Occipital lobe (tissue), 2 donors: ENCODE measurements around the gene CSF2. TPM values are rescaled to one million over a fixed set of nuclear protein-coding genes. Genes with fewer than 3 reads are reported as not detected.

Experiments used
- DNase-seq: peaks from one replicate; lab custom pipeline; 2025; lab: John Stamatoyannopoulos, UW
- total RNA-seq: library from RNA; depleted of rRNA; stranded (reverse); fragments of >200 nt; gene quantifications from one replicate; pipeline ENCODE4 v1.2.3, GENCODE V29; 2014

The CSF2 gene
- total RNA-seq, 1 donor from 2014 or later: not detected

DNA sequence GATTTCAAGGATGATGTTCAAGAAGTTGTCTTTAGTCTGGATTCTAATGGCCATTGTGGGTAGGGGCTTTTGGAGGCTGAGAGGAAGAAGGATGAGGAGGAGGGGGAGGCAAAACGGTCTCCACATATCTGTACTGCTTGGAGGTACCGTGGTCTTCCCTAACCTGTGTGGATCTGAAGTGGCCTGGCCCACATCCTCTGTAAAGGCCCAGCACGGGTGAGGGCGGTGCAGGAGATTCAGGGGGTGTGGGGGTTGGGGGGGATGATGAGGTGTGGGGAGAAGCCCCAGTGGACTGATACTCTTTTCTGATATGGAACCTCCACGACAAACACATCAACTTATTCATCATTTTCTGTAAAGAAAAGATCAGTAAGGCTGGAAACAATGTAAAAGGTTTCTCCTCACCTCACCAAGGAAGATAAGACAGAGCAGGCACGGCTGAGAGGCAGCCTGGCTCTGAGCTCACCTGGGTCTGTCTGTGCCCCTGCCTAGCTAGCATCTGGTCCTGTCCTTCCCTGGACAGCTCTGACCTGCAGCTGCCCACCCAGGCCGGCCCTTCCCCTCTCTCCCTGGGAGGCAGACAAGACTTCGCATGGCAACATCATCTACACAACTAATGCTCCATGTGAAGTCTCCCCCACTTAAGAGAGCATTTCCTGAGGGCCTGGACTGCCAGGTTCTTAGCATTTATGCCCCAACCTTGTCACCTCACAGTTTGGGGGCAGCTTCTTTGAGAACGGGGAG is 18.7 kb upstream of the CSF2 start:
- DNase-seq: no peak

DNA sequence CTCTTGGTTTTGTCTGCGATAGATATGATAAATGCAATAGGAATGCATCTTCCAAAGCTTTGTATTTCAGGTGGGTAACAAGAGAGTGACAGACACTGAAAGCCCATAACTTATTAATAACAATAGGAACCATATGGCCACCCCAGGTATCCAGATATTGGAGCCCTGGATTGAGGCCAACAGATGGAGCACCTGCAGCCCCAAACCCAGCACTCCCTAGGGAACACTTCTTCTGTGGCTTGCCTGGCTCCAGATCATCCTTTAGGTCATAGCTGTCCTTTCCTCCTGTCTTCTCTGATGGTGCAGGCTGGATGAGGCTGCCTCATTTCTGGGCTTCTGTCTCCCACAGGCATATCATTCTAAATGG is 18.2 kb upstream of the CSF2 start:
- DNase-seq: no peak

DNA sequence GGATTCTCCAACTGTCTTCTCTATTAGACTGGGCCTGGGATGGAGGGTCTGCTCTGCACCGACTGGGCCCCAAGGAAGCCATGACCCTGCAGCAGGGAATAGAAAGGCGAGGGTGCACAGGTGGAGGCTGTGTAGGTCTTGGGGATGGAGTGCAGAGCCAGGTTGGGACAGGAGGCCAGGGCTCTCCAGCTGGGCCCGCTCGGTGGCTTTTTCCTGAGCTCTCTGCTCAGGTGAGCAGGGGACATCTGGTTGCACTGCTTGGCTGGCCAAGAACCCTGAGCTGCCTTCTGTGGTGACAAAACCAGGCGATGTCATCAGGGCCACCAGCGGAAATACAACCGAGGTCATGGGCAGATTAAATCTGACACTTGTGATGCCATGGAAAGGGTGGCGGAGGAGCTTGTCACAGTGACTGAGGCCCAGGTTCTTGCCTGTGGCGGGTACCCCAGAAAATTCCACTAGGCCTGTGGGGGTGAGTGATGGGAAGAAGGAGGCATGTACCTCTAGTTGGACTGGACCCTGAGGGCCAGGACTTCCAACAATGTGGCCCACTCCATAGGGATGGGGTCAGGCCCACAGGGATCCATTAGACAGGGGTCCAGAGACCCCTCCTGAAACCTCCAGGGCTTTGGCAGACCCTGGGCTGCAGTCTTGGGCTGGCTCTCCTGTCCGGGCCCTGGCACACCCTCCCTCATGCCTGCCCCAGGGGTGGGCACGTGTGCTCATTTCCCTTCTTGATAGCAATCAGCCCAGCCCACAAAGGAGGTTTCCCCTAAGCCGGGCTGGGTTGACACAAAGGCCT is 17.6 kb upstream of the CSF2 start:
- no peak for DNase-seq

DNA sequence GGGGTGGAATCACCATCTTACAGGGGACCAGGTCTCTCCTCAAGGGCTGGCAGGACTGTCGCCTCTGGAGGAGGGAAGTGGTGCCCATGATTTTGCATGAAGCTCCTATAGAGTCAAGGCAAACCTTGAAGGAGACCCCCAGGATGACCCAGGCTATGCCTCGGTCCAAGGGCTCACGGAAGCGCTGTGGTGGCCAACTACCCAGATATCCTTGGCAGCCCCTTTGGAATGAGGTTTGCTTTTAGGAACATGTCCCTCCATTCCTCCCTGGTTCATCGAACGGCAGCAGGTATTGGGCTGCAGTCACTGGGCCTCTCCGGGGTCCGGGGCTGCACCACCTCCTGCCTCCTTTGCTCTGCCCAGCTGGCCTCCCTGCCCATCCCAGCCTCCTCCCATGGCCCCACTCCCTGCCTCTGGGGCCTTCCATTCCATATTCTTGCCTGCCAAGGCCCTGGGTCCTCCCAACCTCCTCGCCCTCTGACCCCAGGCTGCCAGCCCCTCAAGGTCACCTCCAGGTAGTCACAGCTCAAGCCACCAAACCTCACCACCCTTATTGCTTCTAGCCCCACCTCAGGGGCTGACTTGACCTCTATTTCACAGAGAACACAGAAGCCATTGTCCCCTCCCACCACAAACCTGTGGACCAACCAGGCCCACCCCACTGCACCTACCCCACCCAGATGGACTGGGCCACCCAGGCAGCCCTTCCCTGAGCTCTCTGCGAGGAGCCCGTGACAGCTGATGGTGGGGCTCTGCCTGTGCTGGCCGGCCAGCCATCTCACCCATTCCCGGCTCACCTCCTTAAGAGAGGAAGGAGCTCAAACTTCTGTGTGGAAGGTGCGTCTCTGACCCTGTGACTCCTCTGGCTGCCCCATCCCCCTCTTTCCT is 16.7 kb upstream of the CSF2 start:
- no peak for DNase-seq

DNA sequence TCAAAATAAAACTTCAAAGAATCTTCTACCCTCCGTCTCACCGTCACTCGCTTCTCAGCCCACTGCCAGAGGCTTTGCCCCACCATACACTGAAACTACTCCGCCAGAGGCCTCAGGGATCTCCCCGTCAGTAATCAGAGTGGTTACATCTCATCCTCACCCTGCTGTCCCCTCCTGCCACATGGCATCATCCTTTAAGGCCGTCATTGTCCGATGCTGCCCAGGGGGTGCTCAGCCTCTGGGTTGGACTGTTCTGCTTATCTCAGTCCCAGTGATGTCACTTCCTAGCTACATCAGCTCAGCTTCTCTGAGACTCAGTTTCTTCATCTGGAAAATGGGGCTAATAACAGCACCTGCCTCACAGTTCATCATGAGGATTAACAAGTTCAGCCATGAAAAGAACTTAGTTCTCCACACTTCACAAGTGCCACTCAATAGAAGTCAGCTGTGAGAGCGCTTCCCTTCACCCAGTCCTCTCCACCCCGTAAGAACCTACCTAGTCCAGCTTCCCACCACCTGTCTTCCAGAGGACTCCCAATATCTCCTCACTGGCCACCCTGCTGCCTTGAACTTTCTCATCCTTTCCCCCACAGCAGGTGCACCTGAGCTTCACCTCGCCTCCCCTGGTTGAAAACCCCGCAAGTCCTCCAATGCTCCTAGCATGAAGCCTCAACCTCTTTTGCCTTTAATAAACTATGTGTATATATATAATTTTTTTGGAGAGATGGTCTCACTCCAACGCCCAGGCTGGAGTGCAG is 15.9 kb upstream of the CSF2 start:
- DNase-seq: no peak

DNA sequence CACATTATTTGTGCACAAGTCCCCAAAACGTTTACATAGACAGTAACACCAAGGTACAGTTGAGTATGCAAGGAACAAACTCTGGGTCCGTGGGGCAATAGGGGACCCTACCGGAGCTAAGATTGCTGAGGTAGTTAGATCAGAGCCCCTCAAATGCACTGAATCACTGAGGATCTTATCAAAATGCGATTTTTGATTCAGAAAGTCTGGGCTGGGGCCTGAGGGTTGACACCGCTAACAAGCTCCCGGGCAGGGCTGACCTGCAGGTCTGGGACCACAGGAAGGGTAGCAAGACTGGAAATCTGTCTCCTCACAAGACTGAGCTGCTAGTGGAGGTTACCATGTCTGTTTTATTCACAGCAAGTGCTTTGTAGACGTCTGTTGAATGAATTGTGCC is 14.9 kb upstream of the CSF2 start:
- DNase-seq: no peak

DNA sequence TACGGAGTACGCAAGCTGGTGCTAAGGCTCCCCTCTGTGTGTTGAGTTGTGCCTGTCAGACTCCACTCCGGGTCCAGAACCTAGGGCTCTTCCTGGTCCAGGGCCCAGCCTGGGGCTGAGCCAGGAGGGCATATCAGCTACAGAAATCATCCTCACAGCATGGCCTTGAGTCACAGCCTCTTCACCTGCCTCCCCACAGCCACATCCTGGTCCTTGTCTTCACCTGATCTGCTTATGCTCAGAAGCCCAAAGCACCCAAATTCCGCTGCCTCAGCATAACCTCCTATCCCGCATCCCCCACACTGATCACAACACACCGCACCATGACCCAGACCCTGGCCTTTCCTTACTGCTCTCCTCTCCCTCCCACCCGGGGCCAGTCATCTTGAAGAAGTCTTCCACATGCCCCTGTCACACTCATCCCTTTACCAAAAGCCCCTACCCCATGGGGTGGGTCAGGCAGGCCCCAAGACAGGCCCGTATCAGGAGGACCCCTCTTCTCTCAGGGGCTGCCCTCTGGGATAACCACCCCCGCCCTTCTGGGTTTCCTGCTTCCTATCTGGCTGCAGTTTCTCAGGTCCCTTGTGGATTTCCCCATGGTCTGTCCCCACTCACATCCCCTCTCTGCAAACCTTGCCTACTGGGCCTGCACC is 14.4 kb upstream of the CSF2 start:
- DNase-seq: no peak

DNA sequence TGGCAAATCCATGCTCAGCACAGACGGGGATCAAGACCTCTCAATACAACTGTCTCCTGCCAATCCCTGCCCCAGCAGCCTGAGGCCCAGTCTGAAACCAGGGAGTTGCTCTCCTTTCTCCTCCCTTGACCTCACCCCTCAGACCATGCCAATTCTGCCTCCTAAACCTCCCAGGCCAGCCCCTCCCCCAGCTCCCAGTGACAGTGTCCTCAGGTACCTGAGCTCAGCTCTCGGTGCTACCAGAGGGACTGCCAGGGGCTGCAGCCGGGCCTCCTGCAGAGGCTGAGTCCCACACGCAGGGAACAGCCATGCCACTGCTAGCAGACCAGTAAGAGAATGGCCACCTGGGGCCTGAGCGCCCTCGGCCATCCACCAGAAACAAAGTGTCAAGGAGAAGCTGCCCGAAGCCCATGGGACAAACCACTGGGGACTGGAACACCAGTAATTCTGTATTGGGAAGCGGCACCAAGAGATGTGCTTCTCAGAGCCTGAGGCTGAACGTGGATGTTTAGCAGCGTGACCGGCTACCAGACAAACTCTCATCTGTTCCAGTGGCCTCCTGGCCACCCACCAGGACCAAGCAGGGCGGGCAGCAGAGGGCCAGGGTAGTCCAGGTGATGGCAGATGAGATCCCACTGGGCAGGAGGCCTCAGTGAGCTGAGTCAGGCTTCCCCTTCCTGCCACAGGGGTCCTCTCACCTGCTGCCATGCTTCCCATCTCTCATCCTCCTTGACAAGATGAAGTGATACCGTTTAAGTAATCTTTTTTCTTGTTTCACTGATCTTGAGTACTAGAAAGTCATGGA is 13.7 kb upstream of the CSF2 start:
- DNase-seq: no peak

DNA sequence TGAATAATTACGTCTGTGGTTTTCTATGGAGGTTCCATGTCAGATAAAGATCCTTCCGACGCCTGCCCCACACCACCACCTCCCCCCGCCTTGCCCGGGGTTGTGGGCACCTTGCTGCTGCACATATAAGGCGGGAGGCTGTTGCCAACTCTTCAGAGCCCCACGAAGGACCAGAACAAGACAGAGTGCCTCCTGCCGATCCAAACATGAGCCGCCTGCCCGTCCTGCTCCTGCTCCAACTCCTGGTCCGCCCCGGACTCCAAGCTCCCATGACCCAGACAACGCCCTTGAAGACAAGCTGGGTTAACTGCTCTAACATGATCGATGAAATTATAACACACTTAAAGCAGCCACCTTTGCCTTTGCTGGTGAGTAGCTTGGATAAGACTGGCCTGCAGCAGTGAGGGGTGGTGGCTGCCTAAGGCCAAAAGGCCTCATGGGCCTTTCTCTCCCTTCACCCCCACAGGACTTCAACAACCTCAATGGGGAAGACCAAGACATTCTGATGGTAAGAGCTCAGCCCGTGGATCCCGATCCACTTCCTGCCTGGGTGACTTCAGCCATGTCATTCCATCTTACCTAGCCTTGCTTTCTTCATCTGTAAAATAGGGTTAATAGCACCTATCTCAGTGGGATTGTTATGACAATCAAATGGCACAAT is 13.0 kb upstream of the CSF2 start, which contains the start of gene IL3:
Gene IL3, plus strand, starts transcription at position 155 of the 661 bp plus-strand sequence. Its CDS starts 52 bp downstream, at position 207.
- no peak for DNase-seq

DNA sequence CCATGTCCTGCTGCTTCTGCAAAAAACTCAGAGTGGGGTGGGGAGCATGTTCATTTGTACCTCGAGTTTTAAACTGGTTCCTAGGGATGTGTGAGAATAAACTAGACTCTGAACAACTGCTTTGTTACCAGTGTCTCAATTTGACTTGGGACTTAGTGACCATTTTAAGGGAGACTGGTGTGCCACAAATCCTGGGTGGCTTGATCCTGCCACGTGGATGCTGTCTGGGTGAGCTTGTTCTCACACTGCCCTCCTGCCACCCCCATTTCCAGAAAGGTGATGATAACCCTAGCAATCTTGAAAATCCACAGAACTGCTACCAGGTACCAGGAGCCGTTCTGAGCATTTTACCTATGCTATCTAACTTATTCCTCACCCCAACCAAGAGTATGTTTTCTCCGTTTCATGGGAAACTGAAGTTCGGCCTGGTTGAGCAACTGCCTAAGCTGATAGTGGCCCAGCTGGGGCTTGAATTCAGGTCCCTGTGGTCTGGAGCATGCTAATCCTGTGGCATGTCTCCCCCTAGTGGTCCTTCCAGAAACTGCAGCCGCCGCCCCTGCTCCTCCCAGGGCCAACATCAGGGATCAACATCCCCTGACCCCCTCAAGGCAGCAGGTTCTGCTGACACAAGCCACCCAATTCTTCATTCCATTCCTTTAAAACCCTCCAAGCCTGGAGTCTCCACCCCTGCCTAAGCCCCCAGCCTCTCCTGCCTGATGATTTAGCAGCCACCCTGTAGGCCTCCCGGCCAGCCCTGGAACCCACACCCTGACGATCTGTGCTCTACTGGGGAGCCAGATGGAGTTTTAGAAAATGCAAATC is 10.3 kb upstream of the CSF2 start:
- DNase-seq: peak; percentile 34

DNA sequence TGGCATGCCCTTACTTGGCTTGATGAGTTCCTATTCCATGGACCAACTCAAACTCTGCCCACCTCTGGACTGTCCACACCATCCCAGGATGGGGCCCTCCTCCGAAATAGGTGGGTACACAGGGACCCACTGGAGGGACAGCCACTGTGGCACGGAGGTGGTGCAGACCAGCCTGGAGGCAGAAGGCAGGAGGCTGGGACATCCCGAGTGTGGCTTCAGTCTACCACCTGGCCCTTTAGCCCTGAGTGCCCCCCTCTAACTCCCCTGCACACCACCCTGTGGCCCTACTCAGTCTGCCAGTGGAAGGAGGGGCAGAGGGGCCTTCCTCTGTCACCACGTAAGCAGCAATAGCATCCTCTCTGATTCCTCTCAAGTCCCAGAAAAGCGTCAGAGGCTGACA is 9.4 kb upstream of the CSF2 start:
- DNase-seq: no peak

DNA sequence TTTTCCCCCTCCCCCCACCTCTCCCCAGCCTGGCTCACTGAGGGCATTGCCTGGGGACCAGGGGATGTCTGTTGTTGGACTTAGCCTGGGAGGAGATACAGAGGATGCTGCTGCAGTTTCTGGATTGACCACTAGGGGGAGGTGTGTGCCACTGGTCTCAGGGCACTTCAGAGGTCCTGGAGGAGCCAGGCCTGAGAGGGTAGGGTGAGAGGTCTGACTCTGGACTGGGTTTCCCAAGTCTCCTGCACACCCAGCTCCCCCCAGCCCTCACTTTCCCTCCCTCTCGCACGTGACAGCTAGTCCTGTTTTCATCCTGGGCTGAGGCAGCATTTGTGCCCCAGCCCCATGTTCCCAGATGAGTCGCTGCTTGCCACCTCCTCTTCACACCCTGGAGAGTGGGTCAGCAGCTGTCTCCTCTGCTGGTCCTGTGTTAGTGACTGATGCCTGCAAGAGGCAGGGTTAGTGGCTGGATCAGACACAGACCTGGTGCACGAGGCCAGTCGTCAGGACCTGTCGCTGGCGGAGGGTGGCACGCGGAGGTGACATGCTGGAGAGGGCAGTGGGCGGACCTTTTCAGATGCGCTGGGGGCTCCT is 8.8 kb upstream of the CSF2 start:
- DNase-seq: peak; percentile 40

DNA sequence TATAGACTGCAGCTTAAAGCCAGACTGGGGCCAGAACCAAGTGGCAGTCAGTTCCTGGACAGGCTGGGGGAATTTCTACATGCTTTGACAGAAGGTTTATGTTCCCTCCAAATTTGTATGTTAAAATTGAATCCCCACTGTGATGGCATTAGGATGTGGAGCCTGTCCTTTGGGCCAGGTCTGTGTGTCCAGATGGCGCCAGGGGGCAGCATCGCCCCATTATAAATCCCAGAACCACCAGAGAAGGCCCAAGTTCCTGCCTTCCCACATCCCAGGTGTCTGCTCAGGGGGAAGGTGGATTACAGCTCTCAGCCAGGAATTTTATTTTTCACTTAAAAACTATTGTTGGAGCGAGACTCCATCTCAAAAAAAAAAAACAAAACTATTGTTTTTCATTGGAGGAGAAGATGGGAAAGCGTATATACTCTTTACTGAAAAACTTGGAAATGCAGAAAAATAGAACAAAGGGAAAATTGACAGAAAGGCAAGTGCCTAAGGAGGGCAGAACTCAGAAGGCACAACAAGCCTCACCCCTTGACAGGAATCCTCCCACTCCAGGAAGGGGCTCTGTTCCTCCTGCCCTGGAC is 8.1 kb upstream of the CSF2 start:
- DNase-seq: no peak

DNA sequence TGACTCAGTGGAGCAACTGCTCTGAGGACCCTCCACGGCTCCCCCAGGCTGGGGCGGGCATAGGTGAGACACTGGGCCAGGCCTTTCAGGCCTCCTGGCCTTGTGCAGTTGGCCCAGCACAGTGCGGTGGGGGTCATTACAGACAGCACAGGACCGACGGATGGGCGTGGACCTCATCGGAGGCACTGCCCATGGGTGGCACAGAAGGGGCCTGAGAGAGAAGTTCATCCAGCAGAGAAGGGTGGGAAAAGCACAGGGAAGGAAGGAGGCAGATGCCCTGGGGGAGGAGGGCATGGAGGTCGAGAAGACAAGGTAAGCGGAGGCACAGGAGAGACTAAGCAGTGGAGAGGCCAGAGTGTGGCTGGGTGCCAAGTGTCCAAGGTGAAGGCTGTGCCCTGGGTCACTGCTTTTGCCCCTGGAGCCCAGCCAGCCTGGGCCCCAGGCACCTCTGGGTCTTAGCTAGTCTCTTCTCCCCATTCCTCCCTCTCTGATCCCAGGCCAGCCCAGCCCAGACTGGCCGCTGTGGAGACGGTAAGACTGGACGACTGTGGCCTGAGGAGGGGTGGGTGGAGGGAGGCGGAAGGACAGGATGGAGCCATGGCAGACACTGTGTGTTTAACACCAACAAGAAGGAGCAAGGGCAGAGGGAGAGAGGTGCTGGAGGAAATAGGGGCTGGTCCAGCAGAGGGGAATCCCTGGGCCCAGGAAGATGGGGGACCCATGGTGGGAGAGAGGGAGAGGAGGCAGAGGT is 7.5 kb upstream of the CSF2 start:
- no peak for DNase-seq

DNA sequence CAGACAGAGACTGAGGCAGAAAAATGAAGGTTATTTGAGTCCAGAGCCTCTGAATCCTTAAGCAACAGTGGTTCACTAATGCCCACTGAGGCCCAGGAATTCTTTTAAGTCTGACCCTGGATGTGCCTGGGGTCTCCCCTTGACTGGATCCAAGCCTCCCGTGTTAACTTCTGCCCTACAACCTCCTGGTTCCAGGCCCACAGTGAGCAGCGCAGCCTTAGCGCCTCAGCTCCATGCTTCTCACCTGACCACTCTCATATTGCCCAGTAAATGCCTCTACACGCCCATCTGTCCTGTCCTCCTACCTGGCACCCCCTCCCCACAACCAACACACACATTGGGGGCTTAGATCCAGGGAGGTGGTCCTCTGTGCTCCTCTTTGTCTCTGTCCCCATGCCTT is 6.7 kb upstream of the CSF2 start:
- DNase-seq: no peak

DNA sequence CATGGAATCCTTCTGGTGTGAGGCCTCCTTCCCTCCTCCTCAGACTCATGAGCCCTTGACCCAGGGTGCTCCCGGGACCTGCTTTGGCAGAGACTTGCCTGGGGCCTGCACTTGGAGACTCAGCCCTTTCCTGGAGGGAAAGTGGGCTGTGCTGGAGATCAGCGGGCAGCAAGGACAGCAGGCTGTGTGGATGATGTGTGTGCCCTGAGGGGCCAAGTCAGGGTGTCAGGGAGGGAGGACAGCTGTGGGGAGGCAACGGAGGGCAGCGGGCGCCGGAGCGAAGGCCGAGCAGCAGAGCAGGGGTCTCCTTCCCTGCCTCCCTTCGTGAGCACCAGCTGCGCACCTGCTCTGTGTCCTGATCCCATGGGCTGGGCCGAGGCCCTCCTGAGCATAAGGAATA is 6.1 kb upstream of the CSF2 start:
- no peak for DNase-seq
